Astrocyte (in vitro differentiated cells and primary cell): ENCODE measurements around the gene SYT14. TPM values are rescaled to one million over a fixed set of nuclear protein-coding genes. Genes with fewer than 3 reads are reported as not detected.
"Not testable (repeated sequence)": the region's sequence is repeated elsewhere in the genome, so short reads cannot be mapped to it uniquely, and the experiment has no call there.

Experiments
- DNase-seq: peaks from one replicate; pipeline ENCODE4 v3.0.0-alpha.2; 2010; ENCODE audit warnings: low read depth
- FAIRE-seq: peaks from 2 replicates; lab custom pipeline; 2011; peaks lifted over from hg19 to GRCh38; lab: Jason Lieb, UNC
- H2AFZ ChIP-seq: 2 replicates; pipeline ENCODE4 v1.6.0; 2012; ENCODE audit warnings: low read depth, low read length, inconsistent platforms
- H3K27ac ChIP-seq: 2 replicates; pipeline ENCODE4 v1.5.1; 2011; ENCODE audit warnings: low read depth, low read length, inconsistent platforms
- H3K27me3 ChIP-seq: 2 replicates; pipeline ENCODE4 v1.6.0; 2011; ENCODE audit warnings: low read length, inconsistent platforms; ENCODE audit not compliant: insufficient read depth
- H3K36me3 ChIP-seq: 2 replicates; pipeline ENCODE4 v1.5.1; 2011; ENCODE audit warnings: low read length, inconsistent platforms; ENCODE audit not compliant: insufficient read depth
- H3K4me1 ChIP-seq: 2 replicates; pipeline ENCODE4 v1.5.1; 2011; ENCODE audit warnings: low read length, inconsistent platforms; ENCODE audit not compliant: insufficient read depth
- H3K4me2 ChIP-seq: 2 replicates; pipeline ENCODE4 v1.6.0; 2012; ENCODE audit warnings: low read length, inconsistent platforms
- H3K4me3 ChIP-seq: 2 replicates; pipeline ENCODE4 v1.5.1; 2011; ENCODE audit warnings: low read depth, mild to moderate bottlenecking, low read length, inconsistent platforms; ENCODE audit not compliant: insufficient read depth
- H3K79me2 ChIP-seq: 2 replicates; pipeline ENCODE4 v1.6.0; 2012; ENCODE audit warnings: mild to moderate bottlenecking, low read length, inconsistent platforms; ENCODE audit not compliant: insufficient read depth
- H3K9ac ChIP-seq: 2 replicates; pipeline ENCODE4 v1.6.0; 2012; ENCODE audit warnings: mild to moderate bottlenecking, low read length, inconsistent platforms
- H3K9me3 ChIP-seq: 2 replicates; pipeline ENCODE4 v1.5.1; 2012; ENCODE audit warnings: low read depth, mild to moderate bottlenecking, low read length, inconsistent platforms; ENCODE audit not compliant: insufficient read depth
- H4K20me1 ChIP-seq: 2 replicates; pipeline ENCODE4 v1.6.0; 2012; ENCODE audit warnings: low read length, inconsistent platforms; ENCODE audit not compliant: insufficient read depth
- H3K27ac Mint-ChIP-seq: one replicate; pipeline ENCODE4 v1.8.0; 2021; ENCODE audit warnings: mild to moderate bottlenecking, mixed read lengths; ENCODE audit not compliant: unreplicated experiment
- H3K27me3 Mint-ChIP-seq: one replicate; pipeline ENCODE4 v1.8.0; 2021; ENCODE audit warnings: low read depth, mixed read lengths; ENCODE audit not compliant: unreplicated experiment
- H3K36me3 Mint-ChIP-seq: one replicate; pipeline ENCODE4 v1.8.0; 2021; ENCODE audit warnings: low read depth, mixed read lengths; ENCODE audit not compliant: unreplicated experiment
- H3K4me1 Mint-ChIP-seq: one replicate; pipeline ENCODE4 v1.8.0; 2021; ENCODE audit warnings: low read depth, mixed read lengths; ENCODE audit not compliant: unreplicated experiment
- H3K4me3 Mint-ChIP-seq: one replicate; pipeline ENCODE4 v1.8.0; 2021; ENCODE audit warnings: mild to moderate bottlenecking, moderate library complexity, mixed read lengths; ENCODE audit not compliant: unreplicated experiment
- H3K9me3 Mint-ChIP-seq: one replicate; pipeline ENCODE4 v1.8.0; 2021; ENCODE audit warnings: mild to moderate bottlenecking, mixed read lengths; ENCODE audit not compliant: unreplicated experiment
- CTCF ChIP-seq: IDR thresholded peaks from 2 replicates; pipeline ENCODE4 v1.5.1; 2011; ENCODE audit warnings: low read depth, mild to moderate bottlenecking, inconsistent platforms, low read length, moderate library complexity; ENCODE audit not compliant: insufficient read depth
- EZH2 ChIP-seq: IDR thresholded peaks from 2 replicates; pipeline ENCODE4 v1.6.1; 2012; ENCODE audit warnings: mild to moderate bottlenecking, low read length, inconsistent platforms; ENCODE audit not compliant: insufficient read depth
- total RNA-seq: library from RNA; stranded (reverse); gene quantifications from 2 replicates; pipeline ENCODE4 v1.2.1, GENCODE V29; 2021

Gene SYT14
- total RNA-seq, 1 donor from 2014 or later = 6.1 TPM

GRCh38 chr1:209965996-209966395, 28.0 kb downstream of the SYT14 start:
- Histone ChIP-seq H3K4me2 (no peak overlapping the region), H3K36me3 (no peaks in the 10 kb centered on the region), H3K9me3 (no peaks in the 10 kb centered on the region), H4K20me1 (no peaks in the 10 kb centered on the region), H3K27ac (no peak overlapping the region), H3K79me2 (no peaks in the 10 kb centered on the region), H3K9ac (no peak overlapping the region), H2AFZ (no peak overlapping the region), H3K4me3 (no peak overlapping the region), H3K27me3 (no peaks in the 10 kb centered on the region), H3K4me1 (no peaks in the 10 kb centered on the region)
- H3K4me1 Mint-ChIP-seq = no peaks in the 10 kb centered on the region
- FAIRE-seq (no peak), DNase-seq (no peak)
- H3K27me3 Mint-ChIP-seq = no peaks in the 10 kb centered on the region
- no peak overlapping the region for H3K4me3 Mint-ChIP-seq
- TF ChIP-seq EZH2 = no peak
- no peak for TF ChIP-seq CTCF
- no peaks in the 10 kb centered on the region for H3K9me3 Mint-ChIP-seq
- H3K36me3 Mint-ChIP-seq = peaks cover 2% of the 10 kb centered on the region
- no peak overlapping the region for H3K27ac Mint-ChIP-seq

- not testable (repeated sequence) for H3K27me3 ChIP-seq, H3K36me3 Mint-ChIP-seq, H3K9me3 Mint-ChIP-seq, H3K27ac Mint-ChIP-seq, H3K9ac ChIP-seq, H3K4me3 ChIP-seq, H2AFZ ChIP-seq, H3K27me3 Mint-ChIP-seq, H3K36me3 ChIP-seq, H3K9me3 ChIP-seq, H3K27ac ChIP-seq, DNase-seq, H3K4me1 Mint-ChIP-seq, H3K4me1 ChIP-seq, H3K4me3 Mint-ChIP-seq, FAIRE-seq, H3K4me2 ChIP-seq, H3K79me2 ChIP-seq, H4K20me1 ChIP-seq
Measured at GRCh38 chr1:209978721-209979120, 40.7 kb downstream of the SYT14 start.

GRCh38 chr1:209983953-209984352, 45.9 kb downstream of the SYT14 start:
- Histone ChIP-seq H4K20me1 (peaks cover 6% of the 10 kb centered on the region), H3K36me3 (no peaks in the 10 kb centered on the region), H3K27ac (no peak overlapping the region), H3K4me2 (no peak overlapping the region), H2AFZ (no peak overlapping the region), H3K27me3 (no peaks in the 10 kb centered on the region), H3K79me2 (no peaks in the 10 kb centered on the region), H3K9me3 (no peaks in the 10 kb centered on the region), H3K9ac (no peak overlapping the region), H3K4me1 (no peaks in the 10 kb centered on the region), H3K4me3 (no peak overlapping the region)
- H3K9me3 Mint-ChIP-seq = peaks cover 4% of the 10 kb centered on the region
- TF ChIP-seq CTCF = no peak
- no peak for TF ChIP-seq EZH2
- FAIRE-seq (no peak), DNase-seq (no peak)
- peaks cover 2% of the 10 kb centered on the region for H3K36me3 Mint-ChIP-seq
- H3K4me3 Mint-ChIP-seq = no peak overlapping the region
- peaks cover 4% of the 10 kb centered on the region for H3K4me1 Mint-ChIP-seq
- H3K27ac Mint-ChIP-seq = no peak overlapping the region
- no peaks in the 10 kb centered on the region for H3K27me3 Mint-ChIP-seq
